ENCODE results near the gene P2RX6.

- TF ChIP-seq, protein P1, sequence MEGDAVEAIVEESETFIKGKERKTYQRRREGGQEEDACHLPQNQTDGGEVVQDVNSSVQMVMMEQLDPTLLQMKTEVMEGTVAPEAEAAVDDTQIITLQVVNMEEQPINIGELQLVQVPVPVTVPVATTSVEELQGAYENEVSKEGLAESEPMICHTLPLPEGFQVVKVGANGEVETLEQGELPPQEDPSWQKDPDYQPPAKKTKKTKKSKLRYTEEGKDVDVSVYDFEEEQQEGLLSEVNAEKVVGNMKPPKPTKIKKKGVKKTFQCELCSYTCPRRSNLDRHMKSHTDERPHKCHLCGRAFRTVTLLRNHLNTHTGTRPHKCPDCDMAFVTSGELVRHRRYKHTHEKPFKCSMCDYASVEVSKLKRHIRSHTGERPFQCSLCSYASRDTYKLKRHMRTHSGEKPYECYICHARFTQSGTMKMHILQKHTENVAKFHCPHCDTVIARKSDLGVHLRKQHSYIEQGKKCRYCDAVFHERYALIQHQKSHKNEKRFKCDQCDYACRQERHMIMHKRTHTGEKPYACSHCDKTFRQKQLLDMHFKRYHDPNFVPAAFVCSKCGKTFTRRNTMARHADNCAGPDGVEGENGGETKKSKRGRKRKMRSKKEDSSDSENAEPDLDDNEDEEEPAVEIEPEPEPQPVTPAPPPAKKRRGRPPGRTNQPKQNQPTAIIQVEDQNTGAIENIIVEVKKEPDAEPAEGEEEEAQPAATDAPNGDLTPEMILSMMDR (IDR thresholded peaks at IDR 0.05; ENCODE audit: low read depth, low read length, missing input control) = no peak
- TF ChIP-seq JUND (IDR thresholded peaks at IDR 0.05) (no peak), SP1 (IDR thresholded peaks at IDR 0.05) (no peak), YY1 (IDR thresholded peaks at IDR 0.05) (no peak), TAF1 (conservative IDR thresholded peaks at IDR 0.05) (no peak), RAD21 (IDR thresholded peaks at IDR 0.05) (no peak), MAX (IDR thresholded peaks at IDR 0.05) (no peak), RXRA (IDR thresholded peaks at IDR 0.05) (no peak), ZBTB33 (IDR thresholded peaks at IDR 0.05) (no peak), HNF4G (IDR thresholded peaks at IDR 0.05) (no peak), EGR1 (IDR thresholded peaks at IDR 0.05; ENCODE audit: low read depth in 2 of 2) (no peak), NR2F2 (IDR thresholded peaks at IDR 0.05) (no peak)
- TF ChIP-seq, protein P2, sequence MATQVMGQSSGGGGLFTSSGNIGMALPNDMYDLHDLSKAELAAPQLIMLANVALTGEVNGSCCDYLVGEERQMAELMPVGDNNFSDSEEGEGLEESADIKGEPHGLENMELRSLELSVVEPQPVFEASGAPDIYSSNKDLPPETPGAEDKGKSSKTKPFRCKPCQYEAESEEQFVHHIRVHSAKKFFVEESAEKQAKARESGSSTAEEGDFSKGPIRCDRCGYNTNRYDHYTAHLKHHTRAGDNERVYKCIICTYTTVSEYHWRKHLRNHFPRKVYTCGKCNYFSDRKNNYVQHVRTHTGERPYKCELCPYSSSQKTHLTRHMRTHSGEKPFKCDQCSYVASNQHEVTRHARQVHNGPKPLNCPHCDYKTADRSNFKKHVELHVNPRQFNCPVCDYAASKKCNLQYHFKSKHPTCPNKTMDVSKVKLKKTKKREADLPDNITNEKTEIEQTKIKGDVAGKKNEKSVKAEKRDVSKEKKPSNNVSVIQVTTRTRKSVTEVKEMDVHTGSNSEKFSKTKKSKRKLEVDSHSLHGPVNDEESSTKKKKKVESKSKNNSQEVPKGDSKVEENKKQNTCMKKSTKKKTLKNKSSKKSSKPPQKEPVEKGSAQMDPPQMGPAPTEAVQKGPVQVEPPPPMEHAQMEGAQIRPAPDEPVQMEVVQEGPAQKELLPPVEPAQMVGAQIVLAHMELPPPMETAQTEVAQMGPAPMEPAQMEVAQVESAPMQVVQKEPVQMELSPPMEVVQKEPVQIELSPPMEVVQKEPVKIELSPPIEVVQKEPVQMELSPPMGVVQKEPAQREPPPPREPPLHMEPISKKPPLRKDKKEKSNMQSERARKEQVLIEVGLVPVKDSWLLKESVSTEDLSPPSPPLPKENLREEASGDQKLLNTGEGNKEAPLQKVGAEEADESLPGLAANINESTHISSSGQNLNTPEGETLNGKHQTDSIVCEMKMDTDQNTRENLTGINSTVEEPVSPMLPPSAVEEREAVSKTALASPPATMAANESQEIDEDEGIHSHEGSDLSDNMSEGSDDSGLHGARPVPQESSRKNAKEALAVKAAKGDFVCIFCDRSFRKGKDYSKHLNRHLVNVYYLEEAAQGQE (IDR thresholded peaks at IDR 0.05) = no peak
Measured at GRCh38 chr22:21074102-21074715, 59.2 kb downstream of the P2RX6 start.
